Fibroblast of mammary gland (primary cell): ENCODE measurements around the gene PCNP.

ENCODE experiments used
- DNase-seq: peaks from one replicate; pipeline ENCODE4 v3.0.0-alpha.2; 2010; ENCODE audit warnings: low read depth
- H3K4me3 ChIP-seq: 2 replicates; pipeline ENCODE4 v1.5.1; 2011; ENCODE audit warnings: low read depth, mild to moderate bottlenecking, low read length, moderate library complexity; ENCODE audit not compliant: control insufficient read depth
- TF ChIP-seq, protein P1 (sequence below): conservative IDR thresholded peaks from 2 replicates; pipeline ENCODE4 v1.5.1; 2011; ENCODE audit warnings: low read depth, low read length, inconsistent platforms; ENCODE audit not compliant: control insufficient read depth, insufficient read depth

PCNP gene

DNA sequence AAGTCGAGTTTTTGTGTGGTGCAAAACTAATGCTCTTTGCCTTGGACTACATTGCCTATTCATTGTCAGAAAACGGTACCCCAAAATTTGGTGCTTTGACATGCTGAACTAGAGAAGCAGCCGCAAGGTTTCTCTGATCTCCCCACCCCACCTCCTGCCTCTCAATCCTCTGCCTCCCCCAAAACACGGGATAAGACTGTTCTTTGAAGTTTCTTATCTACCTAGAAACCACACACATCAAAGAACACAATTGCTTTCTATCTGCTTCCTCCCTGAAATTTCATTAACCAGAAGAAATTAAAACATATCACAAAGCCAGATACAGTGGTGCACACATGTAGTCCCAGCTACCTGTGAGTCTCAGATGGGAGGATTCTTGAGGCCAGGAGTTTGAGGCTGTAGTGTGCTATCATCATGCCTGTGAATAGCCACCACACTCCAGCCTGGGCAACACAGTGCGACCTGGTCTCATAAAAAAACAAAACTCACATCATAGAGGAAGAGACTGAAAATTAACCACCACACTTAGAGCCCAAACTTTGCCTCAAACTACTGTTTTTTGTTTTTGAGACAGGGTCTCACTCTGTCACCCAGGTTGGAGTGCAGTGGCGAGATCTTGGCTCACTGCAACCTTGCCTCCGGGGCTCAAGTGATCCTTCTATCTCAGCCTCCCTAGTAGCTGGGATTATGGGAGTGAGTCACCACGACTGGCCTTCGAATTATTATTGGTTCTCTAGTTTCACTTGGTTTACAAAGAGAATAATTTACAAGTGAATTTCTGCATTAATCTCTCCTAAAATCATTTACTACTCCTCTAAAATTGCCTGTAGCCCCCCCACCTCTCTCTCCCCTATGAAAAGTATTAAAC is 2.7 kb upstream of the PCNP start:
- no peak for DNase-seq
- no peak overlapping the region for H3K4me3 ChIP-seq
- TF ChIP-seq, protein P1, sequence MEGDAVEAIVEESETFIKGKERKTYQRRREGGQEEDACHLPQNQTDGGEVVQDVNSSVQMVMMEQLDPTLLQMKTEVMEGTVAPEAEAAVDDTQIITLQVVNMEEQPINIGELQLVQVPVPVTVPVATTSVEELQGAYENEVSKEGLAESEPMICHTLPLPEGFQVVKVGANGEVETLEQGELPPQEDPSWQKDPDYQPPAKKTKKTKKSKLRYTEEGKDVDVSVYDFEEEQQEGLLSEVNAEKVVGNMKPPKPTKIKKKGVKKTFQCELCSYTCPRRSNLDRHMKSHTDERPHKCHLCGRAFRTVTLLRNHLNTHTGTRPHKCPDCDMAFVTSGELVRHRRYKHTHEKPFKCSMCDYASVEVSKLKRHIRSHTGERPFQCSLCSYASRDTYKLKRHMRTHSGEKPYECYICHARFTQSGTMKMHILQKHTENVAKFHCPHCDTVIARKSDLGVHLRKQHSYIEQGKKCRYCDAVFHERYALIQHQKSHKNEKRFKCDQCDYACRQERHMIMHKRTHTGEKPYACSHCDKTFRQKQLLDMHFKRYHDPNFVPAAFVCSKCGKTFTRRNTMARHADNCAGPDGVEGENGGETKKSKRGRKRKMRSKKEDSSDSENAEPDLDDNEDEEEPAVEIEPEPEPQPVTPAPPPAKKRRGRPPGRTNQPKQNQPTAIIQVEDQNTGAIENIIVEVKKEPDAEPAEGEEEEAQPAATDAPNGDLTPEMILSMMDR, result no peak

DNA sequence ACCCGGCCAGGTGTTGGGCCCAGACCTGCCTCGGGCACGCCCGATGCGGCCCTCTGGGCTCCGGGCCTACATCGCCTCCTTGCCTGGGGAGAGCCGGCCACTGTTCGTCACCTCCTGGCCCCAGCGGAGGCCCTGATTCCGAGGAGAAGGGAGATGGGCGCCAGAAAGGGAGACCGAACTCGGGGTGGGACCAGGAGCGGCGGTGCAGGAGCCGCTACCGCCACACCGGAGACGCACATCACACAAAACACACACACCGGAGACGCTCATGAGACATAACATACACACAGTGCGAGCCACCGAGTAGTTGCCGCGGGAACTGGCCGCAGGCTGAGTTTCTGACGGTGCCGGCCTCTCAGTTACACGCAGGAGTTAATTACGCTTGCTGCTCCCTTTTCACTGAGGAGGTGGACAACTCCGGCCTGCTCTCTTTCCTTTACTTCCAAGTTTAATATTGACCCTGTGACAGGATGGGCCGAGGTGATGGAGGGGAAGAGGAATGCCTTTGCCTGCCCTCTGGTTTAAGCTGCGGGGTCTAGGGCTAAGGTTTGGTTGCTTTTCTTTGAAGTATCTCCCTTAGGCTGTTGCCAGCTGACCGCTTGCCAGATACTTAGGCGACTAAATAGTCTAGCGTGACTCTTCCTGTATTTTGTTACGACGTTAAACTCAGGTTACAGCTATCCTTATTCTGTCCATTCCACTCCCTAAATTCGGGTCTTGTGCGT is 570 bp downstream of the PCNP start:
- DNase-seq, result peak; percentile 68
- TF ChIP-seq, protein P1, result no peak
- peak overlapping the region; percentile 96 for H3K4me3 ChIP-seq

DNA sequence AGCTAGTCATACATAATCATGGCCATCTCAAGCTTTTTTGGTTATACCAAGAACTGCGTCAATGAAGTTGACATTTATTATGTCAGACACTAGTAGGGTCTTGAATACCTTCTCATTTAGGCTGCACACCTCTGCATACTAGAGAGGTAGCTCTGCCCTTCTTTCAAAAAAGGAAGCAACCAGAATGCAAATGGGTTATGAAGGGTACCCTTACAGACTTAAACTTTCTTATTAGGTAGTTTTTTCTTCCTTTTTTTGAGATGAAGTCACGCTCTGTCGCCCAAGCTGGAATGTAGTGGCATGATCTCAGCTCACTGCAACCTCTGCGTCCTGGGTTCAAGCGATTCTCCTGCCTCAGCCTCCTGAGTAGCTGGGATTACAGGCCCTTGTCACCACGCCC is 3.3 kb downstream of the PCNP start:
- TF ChIP-seq, protein P1, result no peak
- DNase-seq, result no peak
- no peak overlapping the region for H3K4me3 ChIP-seq

GRCh38 chr3:101588616-101589015 is 14.6 kb downstream of the PCNP start:
- TF ChIP-seq, protein P1, result no peak
- no peak overlapping the region for H3K4me3 ChIP-seq
- peak; percentile 36 for DNase-seq

DNA sequence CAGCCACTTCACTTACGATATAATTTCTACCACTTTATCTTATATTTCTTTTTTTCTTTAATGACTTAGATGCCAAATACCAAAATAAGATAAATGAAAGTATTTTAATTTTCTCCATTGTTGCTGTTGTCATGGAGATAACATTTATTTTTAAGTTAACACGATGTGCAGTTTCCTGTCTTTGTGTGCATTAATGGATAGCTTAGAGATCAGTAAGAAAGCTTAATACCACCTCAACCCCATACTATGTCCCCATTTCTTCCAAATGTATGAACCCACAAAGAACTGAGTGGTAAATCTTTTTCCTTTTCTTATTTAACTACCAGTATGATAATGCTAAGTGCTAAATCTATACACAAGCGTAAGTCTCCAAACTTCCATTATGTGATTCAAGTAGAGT is 17.1 kb downstream of the PCNP start:
- H3K4me3 ChIP-seq, result no peak overlapping the region
- no peak for DNase-seq
- TF ChIP-seq, protein P1, result no peak

DNA sequence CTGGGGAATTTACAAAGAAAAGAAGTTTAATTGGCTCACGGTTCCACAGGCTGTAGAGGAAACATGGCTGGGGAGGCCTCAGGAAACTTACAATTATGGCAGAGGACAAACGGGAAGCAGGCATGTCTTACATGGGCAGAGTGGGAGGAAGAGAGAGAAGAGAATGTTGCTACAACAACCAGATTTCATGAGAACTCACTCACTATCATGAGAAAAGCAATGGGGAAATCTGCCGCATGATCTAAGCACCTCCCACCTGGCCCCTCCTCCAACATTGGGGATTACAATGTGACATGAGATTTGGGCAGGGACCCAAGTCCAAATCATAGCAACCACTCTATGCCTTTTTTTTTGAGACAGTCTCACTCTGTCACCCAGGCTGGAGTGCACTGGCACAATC is 28.8 kb downstream of the PCNP start:
- no peak overlapping the region for H3K4me3 ChIP-seq
- DNase-seq, result no peak
- TF ChIP-seq, protein P1, result no peak
